Liver (tissue), 9 donors: ENCODE results near the gene PREP. TPM values are rescaled to one million over a fixed set of nuclear protein-coding genes. Genes with fewer than 3 reads are reported as not detected.

ENCODE experiments used
- DNase-seq: peaks from one replicate; pipeline ENCODE4 v3.0.0-alpha.2; 2017; ENCODE audit warnings: low spot score
- H3K27ac ChIP-seq, 2 donors: one replicate each; pipeline ENCODE4 v1.7.0; 2013; ENCODE audit warnings: inconsistent platforms in 2 of 2, low read length in 2 of 2, control low read depth in 1 of 2, low read depth in 1 of 2, mild to moderate bottlenecking in 1 of 2
- H3K27me3 ChIP-seq, 4 donors: one replicate each; pipeline versions ENCODE4 v1.6.1 to v1.7.0; 2013; ENCODE audit warnings: low read length in 3 of 4, inconsistent platforms in 1 of 4, mild to moderate bottlenecking in 1 of 4, moderate library complexity in 1 of 4; ENCODE audit not compliant: control insufficient read depth in 4 of 4, insufficient read depth in 4 of 4
- H3K36me3 ChIP-seq, 4 donors: one replicate each; pipeline versions ENCODE4 v1.6.1 to v1.7.0; 2013; ENCODE audit warnings: low read length in 3 of 4, mild to moderate bottlenecking in 3 of 4, low read depth in 1 of 4, moderate library complexity in 1 of 4; ENCODE audit not compliant: control insufficient read depth in 4 of 4, insufficient read depth in 3 of 4
- H3K4me1 ChIP-seq, 4 donors: one replicate each; pipeline versions ENCODE4 v1.6.1 to v1.7.0; 2013; ENCODE audit warnings: low read length in 3 of 4, mild to moderate bottlenecking in 3 of 4, moderate library complexity in 1 of 4; ENCODE audit not compliant: control insufficient read depth in 4 of 4, insufficient read depth in 4 of 4
- H3K4me3 ChIP-seq, 3 donors: one replicate each; pipeline versions ENCODE4 v1.6.1 to v1.7.0; 2013; ENCODE audit warnings: low read length in 3 of 3, control low read depth in 1 of 3, low read depth in 1 of 3, mild to moderate bottlenecking in 1 of 3
- H3K9ac ChIP-seq, 2 donors: one replicate each; pipeline ENCODE4 v1.7.0; 2013; ENCODE audit warnings: low read length in 2 of 2, mild to moderate bottlenecking in 2 of 2, moderate library complexity in 2 of 2, control low read depth in 1 of 2, low read depth in 1 of 2
- H3K9me3 ChIP-seq, 4 donors: one replicate each; pipeline versions ENCODE4 v1.6.1 to v1.7.0; 2013; ENCODE audit warnings: low read length in 3 of 4; ENCODE audit not compliant: control insufficient read depth in 4 of 4
- EGR1 ChIP-seq, 2 donors: IDR thresholded peaks; 2 replicates each; pipeline ENCODE4 v1.6.1; 2016 to 2018; ENCODE audit warnings: antibody characterized with exemption in 2 of 2, low read depth in 2 of 2
- FOXA1 ChIP-seq: IDR thresholded peaks from 2 replicates; pipeline ENCODE4 v1.6.1; 2016; ENCODE audit warnings: antibody characterized with exemption
- FOXA2 ChIP-seq: IDR thresholded peaks from 2 replicates; pipeline ENCODE4 v1.6.1; 2016; ENCODE audit warnings: antibody characterized with exemption
- GABPA ChIP-seq, 2 donors: IDR thresholded peaks in 1 of 2; conservative IDR thresholded peaks in 1 of 2; 2 replicates each; pipeline ENCODE4 v1.6.1; 2016; ENCODE audit warnings: antibody characterized with exemption in 2 of 2, mild to moderate bottlenecking in 1 of 2, moderate library complexity in 1 of 2
- HNF4A ChIP-seq, 2 donors: conservative IDR thresholded peaks; 2 replicates each; pipeline ENCODE4 v1.6.1; 2016; ENCODE audit warnings: antibody characterized with exemption in 2 of 2, mild to moderate bottlenecking in 2 of 2
- HNF4G ChIP-seq: IDR thresholded peaks from 2 replicates; pipeline ENCODE4 v1.6.1; 2016; ENCODE audit warnings: antibody characterized with exemption
- JUND ChIP-seq, 2 donors: IDR thresholded peaks; 2 replicates each; pipeline ENCODE4 v1.6.1; 2016; ENCODE audit warnings: antibody characterized with exemption in 2 of 2
- NR2F2 ChIP-seq: IDR thresholded peaks from 2 replicates; pipeline ENCODE4 v1.6.1; 2016; ENCODE audit warnings: antibody characterized with exemption
- RAD21 ChIP-seq, 2 donors: IDR thresholded peaks; 2 replicates each; pipeline ENCODE4 v1.6.1; 2016; ENCODE audit warnings: antibody characterized with exemption in 2 of 2, mild to moderate bottlenecking in 2 of 2
- REST ChIP-seq: IDR thresholded peaks from 2 replicates; pipeline ENCODE4 v1.6.1; 2016; ENCODE audit warnings: antibody characterized with exemption, mild to moderate bottlenecking
- RXRA ChIP-seq, 2 donors: IDR thresholded peaks; 2 replicates each; pipeline ENCODE4 v1.6.1; 2017 to 2018; ENCODE audit warnings: antibody characterized with exemption in 2 of 2, mild to moderate bottlenecking in 1 of 2
- SP1 ChIP-seq: IDR thresholded peaks from 2 replicates; pipeline ENCODE4 v1.6.1; 2018; ENCODE audit warnings: antibody characterized with exemption, mild to moderate bottlenecking
- TAF1 ChIP-seq: conservative IDR thresholded peaks from 2 replicates; pipeline ENCODE4 v1.6.1; 2016; ENCODE audit warnings: antibody characterized with exemption, mild to moderate bottlenecking
- YY1 ChIP-seq: IDR thresholded peaks from 2 replicates; pipeline ENCODE4 v1.6.1; 2016; ENCODE audit warnings: antibody characterized with exemption, mild to moderate bottlenecking
- ZBTB33 ChIP-seq: IDR thresholded peaks from 2 replicates; pipeline ENCODE4 v1.6.1; 2016; ENCODE audit warnings: antibody characterized with exemption
- WGBS: extraction: QIAGEN DNeasy Blood & Tissue Kit; methylation state at CpG from one replicate; pipeline ENCODE4 v1.1.7; 2013; 5-methylcytosine and 5-hydroxymethylcytosine counted together
- polyA plus RNA-seq, 2 donors: library from polyadenylated mRNA; stranded (reverse) in 1 of 2; unstranded in 1 of 2; fragments of 200-250 nt in 1 of 2; fragments of >200 nt in 1 of 2; fragmentation: Nextera tagmentation in 1 of 2; extraction: Ambion mirVana in 1 of 2; gene quantifications; one replicate each; pipeline versions ENCODE4 v1.2.1 to v1.2.3, GENCODE V29; 2013 to 2015
- total RNA-seq, 2 donors: library from RNA; depleted of rRNA; stranded (reverse); fragments of >200 nt; gene quantifications; one replicate each; pipeline ENCODE4 v1.2.3, GENCODE V29; 2014
- TF ChIP-seq, protein P1 (sequence below): IDR thresholded peaks from 2 replicates; pipeline ENCODE4 v1.6.1; 2016; ENCODE audit warnings: antibody characterized with exemption
- TF ChIP-seq, protein P2 (sequence below): fragments of 150-350 bp; IDR thresholded peaks from 2 replicates; pipeline ENCODE4 v1.5.1; 2017; ENCODE audit warnings: improper control_type of control experiment, low read depth, low read length; ENCODE audit not compliant: missing input control
- TF ChIP-seq, protein P3 (sequence below): IDR thresholded peaks from 2 replicates; pipeline ENCODE4 v1.6.1; 2016; ENCODE audit warnings: antibody characterized with exemption
- donor health status: healthy.
- donor health status: healthy.
- donor health status: healthy.
- donor health status: healthy.
- donor health status: healthy.

PREP gene
- total and polyA plus RNA-seq, 4 donors = 7.3 to 17.7 (median 13.0) TPM

- Histone ChIP-seq H3K4me3 (no peak overlapping the region), H3K36me3 (no peaks in the 10 kb centered on the region), H3K9ac (no peak overlapping the region), H3K27me3 (no peaks in the 10 kb centered on the region), H3K4me1 (peaks cover 2 to 7% (median 4%) of the 10 kb centered on the region in 4 donors), H3K9me3 (no peaks in the 10 kb centered on the region), H3K27ac (no peak overlapping the region)
- DNase-seq = no peak
- TF ChIP-seq NR2F2 = no peak
Measured at GRCh38 chr6:105256619-105257018, 146.3 kb downstream of the PREP start.

DNA sequence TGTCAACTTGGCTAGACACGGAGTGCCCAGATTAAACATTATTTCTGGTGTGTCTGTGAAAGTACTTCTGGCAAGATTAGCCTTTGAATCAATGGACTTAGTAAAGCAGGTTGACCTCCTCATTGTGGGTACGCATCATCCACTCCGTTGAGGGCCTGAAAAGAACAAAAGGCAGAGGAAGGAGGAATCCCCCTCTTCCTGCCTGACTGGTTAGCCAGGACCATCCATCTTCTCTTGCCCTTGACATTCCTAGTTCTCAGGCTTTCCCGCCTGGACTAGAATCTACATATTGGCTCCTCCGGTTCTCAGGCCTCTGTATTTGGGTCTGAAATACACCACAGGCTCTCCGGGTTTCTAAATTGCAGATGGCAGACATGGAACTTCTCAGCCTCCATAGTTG, 149.1 kb downstream of the PREP start:
- H3K27me3 ChIP-seq = no peaks in the 10 kb centered on the region
- no peak overlapping the region for H3K4me3 ChIP-seq
- TF ChIP-seq HNF4G (no peak), GABPA (IDR thresholded peaks at IDR 0.05 in 1 of 2, conservative IDR thresholded peaks at IDR 0.05 in 1 of 2) (no peak), NR2F2 (no peak), RAD21 (IDR thresholded peaks at IDR 0.05) (no peak), SP1 (no peak), JUND (IDR thresholded peaks at IDR 0.05) (no peak), HNF4A (conservative IDR thresholded peaks at IDR 0.05) (no peak)
- TF ChIP-seq, protein P1, sequence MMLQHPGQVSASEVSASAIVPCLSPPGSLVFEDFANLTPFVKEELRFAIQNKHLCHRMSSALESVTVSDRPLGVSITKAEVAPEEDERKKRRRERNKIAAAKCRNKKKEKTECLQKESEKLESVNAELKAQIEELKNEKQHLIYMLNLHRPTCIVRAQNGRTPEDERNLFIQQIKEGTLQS = no peak
- H3K9me3 ChIP-seq = no peaks in the 10 kb centered on the region
- 85% methylated on average over 6 of the region's 6 CpGs for WGBS
- H3K36me3 ChIP-seq = no peaks in the 10 kb centered on the region
- H3K27ac ChIP-seq = no peak overlapping the region
- H3K9ac ChIP-seq = no peak overlapping the region
- peaks cover 1 to 5% (median 2%) of the 10 kb centered on the region in 4 donors for H3K4me1 ChIP-seq
- no peak for DNase-seq

- DNase-seq = no peak
- no peak overlapping the region for H3K27ac ChIP-seq
- TF ChIP-seq EGR1 (IDR thresholded peaks at IDR 0.05; ENCODE audit: low read depth in 2 of 2) (no peak), HNF4A (conservative IDR thresholded peaks at IDR 0.05) (no peak), FOXA1 (no peak), FOXA2 (no peak), ZBTB33 (no peak), GABPA (IDR thresholded peaks at IDR 0.05 in 1 of 2, conservative IDR thresholded peaks at IDR 0.05 in 1 of 2) (no peak), HNF4G (no peak), YY1 (no peak), RXRA (IDR thresholded peaks at IDR 0.05) (no peak), RAD21 (IDR thresholded peaks at IDR 0.05) (no peak), NR2F2 (no peak), SP1 (no peak), TAF1 (no peak), REST (no peak), JUND (IDR thresholded peaks at IDR 0.05) (no peak)
- TF ChIP-seq, protein P2, sequence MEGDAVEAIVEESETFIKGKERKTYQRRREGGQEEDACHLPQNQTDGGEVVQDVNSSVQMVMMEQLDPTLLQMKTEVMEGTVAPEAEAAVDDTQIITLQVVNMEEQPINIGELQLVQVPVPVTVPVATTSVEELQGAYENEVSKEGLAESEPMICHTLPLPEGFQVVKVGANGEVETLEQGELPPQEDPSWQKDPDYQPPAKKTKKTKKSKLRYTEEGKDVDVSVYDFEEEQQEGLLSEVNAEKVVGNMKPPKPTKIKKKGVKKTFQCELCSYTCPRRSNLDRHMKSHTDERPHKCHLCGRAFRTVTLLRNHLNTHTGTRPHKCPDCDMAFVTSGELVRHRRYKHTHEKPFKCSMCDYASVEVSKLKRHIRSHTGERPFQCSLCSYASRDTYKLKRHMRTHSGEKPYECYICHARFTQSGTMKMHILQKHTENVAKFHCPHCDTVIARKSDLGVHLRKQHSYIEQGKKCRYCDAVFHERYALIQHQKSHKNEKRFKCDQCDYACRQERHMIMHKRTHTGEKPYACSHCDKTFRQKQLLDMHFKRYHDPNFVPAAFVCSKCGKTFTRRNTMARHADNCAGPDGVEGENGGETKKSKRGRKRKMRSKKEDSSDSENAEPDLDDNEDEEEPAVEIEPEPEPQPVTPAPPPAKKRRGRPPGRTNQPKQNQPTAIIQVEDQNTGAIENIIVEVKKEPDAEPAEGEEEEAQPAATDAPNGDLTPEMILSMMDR = no peak
- TF ChIP-seq, protein P1 = no peak
- TF ChIP-seq, protein P3, sequence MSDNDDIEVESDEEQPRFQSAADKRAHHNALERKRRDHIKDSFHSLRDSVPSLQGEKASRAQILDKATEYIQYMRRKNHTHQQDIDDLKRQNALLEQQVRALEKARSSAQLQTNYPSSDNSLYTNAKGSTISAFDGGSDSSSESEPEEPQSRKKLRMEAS = no peak
- 88% methylated on average over 2 of the region's 2 CpGs for WGBS
- H3K9me3 ChIP-seq = no peaks in the 10 kb centered on the region
- no peak overlapping the region for H3K4me3 ChIP-seq
- no peaks in the 10 kb centered on the region for H3K36me3 ChIP-seq
- H3K9ac ChIP-seq = no peak overlapping the region
- H3K27me3 ChIP-seq = no peaks in the 10 kb centered on the region
- H3K4me1 ChIP-seq = no peaks in the 10 kb centered on the region
Measured at GRCh38 chr6:105251689-105252088, 151.2 kb downstream of the PREP start.
